WI38 (cell line): ENCODE measurements around the gene TPRKB.
A peak's percentile ranks its signal among the peaks of the same experiment; 100 is the strongest.
"Not testable (repeated sequence)": the region's sequence is repeated elsewhere in the genome, so short reads cannot be mapped to it uniquely, and the experiment has no call there.

Experiments
- H3K4me3 ChIP-seq: 2 replicates; pipeline ENCODE4 v1.5.1; 2011; ENCODE audit warnings: low read depth, mild to moderate bottlenecking, control low read depth, low read length
- CTCF ChIP-seq: IDR thresholded peaks from 2 replicates; pipeline ENCODE4 v1.5.1; 2012; ENCODE audit warnings: low read depth, mild to moderate bottlenecking, control low read depth, low read length

TPRKB gene

DNA sequence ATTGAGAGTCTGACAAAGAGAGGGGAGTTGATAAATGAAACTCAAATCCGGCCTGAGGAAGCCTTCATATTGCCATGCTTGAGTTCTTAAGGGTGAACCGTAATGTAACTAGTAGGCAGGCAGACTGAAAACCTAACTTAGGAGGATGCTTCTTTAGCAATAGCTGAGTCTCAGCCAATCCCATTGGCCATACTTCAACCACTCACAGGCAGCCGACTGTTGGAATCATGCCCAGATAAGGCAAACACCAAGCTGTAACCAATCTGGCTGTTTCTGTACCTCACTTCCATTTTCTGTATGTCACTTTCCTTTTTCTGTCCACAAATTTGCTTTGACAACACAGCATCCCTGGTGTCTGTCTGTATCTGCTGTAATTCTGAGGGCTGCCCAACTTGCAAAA, 39.5 kb downstream of the TPRKB start:
- no peak for TF ChIP-seq CTCF
- no peak overlapping the region for H3K4me3 ChIP-seq

DNA sequence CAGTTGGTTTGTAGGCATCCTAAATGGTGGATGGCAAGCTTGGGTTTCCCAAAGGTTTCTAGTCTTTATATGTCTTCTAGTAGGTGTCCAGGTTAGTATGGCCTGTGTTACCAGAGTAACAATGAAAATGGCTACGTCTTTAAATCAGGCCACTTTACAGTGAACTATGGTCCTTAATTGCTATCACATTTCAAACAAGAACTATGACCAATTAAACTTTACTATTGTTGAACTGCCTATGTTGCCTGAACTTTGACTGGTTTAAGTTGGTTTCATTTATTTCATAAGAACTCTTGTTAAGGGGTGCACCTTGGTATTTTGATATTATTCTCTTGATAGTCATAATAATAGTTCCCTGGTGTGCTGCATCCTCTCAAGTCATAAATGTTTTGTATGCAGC, 40.2 kb downstream of the TPRKB start:
- H3K4me3 ChIP-seq = not testable (repeated sequence)

GRCh38 chr2:73696521-73696920, 40.6 kb downstream of the TPRKB start:
- not testable (repeated sequence) for H3K4me3 ChIP-seq

GRCh38 chr2:73690372-73691088, 46.6 kb downstream of the TPRKB start:
- H3K4me3 ChIP-seq = not testable (repeated sequence)
- peak; percentile 47 for TF ChIP-seq CTCF

DNA sequence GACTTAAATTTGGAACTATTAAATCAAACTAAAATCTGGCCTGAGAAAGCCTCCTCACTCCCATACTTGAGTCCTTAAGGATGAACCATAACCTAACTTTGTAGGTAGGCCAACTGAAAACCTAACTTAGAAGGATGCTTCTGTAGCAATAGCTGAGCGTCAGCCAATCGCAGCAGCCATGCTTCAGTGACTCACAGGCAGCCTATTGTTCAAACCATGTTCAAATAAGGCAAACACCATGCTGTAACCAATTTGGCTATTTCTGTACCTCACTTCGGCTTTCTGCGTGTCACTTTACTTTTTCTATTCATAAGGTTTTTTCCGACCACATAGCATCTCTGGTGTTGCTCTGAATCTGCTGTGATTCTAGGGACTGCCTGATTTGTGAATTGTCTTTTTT, 48.7 kb downstream of the TPRKB start:
- H3K4me3 ChIP-seq = not testable (repeated sequence)

DNA sequence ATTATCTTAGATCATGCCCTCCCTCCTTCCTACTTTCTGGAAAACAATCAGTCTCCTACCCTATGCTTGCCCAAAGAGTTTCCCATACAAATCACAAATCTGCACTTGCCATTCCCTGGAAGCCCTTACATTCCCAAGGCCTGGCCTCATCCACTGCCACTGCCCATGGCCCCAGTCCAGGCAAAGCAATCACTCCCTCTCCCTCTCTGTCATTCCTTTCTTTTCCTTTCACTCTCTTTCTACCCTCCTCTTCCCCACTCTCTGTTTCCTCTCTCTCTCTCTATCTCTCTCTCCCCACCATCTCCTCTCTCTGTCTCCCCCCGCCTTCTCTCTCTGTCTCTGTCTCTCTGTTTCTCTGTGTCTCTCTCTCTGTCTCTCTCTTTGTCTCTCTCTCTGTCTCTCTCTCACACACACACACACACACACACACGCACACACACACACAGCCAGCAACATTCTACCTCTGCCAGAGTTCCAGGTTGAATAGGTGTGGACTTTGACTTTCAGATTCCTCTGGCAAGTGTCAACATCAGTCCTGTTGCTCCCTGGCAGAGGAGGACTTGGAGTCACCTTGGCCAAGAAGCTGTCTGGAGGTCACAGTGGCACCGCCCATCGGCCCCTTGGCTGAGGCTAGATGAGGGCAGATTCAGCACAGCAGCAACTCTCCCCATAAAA, 51.2 kb downstream of the TPRKB start:
- no peak for TF ChIP-seq CTCF
- H3K4me3 ChIP-seq = no peak overlapping the region

DNA sequence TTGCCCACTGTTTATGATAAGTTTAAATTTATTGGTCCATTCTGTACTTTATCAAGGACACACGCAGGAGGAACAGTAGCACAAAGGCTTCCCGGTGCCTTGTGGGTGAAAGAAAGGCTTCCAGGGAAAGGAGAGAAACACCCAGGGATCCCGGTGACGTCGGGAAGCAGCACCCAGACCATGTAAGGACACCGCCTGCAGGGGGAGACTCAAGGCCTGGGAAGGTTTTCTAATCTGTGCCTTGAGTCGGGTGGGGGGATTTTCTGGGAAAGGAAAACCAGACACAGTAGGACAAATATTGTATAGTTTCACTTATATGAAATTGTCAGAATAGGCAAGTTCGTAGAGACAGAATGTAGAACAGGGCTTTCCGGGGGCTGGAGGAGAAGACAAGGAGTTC, 52.2 kb downstream of the TPRKB start:
- not testable (repeated sequence) for H3K4me3 ChIP-seq

- H3K4me3 ChIP-seq = not testable (repeated sequence)
Observed at GRCh38 chr2:73684325-73684724, 52.8 kb downstream of the TPRKB start.

DNA sequence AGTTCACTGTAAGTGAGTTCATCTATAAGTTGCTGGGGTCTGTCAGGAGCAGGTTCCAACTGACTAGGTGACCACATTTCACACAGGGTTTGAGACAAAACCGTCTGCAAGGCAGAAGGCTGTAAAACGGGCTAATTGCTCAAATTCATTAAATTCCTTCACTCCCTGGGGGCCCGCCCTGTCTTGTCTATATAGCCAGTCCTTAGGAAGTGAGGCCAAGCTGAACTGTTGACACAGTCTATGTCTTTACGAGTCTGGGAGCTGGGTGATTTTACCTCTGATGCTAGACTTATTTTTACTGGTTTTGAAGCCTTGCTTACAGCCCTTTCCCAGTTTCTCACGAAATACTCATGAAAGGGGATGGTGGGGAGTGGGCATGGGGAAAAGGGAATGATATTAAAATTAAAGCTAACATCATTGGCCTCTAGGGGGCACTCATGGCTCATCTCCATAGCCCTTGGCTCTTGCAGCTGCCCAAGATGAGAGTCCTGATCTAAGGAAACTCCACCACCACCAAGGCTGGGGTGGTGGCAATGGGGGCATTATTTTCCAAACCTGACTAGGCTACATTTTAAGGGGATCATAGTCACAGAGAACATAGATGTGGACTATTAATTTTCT, 57.1 kb downstream of the TPRKB start:
- peak; percentile 39 for TF ChIP-seq CTCF
- H3K4me3 ChIP-seq = not testable (repeated sequence)
